GM10847 (cell line): ENCODE measurements around the gene ZCRB1.

Source experiments
- POLR2A ChIP-seq: IDR thresholded peaks from 2 replicates; pipeline ENCODE4 v1.6.1; 2011; ENCODE audit not compliant: insufficient read length; ENCODE audit errors: extremely low read depth

ZCRB1 gene

DNA sequence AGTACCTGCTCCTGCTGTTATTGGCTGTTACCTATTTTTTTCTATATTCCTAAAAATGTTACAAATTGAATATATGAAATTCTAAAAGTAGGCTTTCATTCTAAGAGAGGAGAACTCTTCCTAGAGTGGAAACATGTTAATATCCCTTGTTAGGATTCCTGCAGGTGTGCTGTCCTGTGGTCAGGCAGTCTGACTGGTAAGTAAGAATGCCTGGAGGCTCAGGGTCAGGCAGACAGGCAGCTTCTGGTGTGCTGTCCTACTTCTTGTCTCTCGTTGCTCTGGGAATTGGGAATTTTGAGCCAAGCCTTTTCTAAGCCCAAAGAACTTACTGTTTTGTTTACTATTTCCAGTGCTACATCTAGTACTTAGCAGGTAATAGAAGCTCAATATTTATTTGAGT is 10.4 kb upstream of the ZCRB1 start:
- no peak for TF ChIP-seq POLR2A

GRCh38 chr12:42332301-42333285 is 6.7 kb upstream of the ZCRB1 start:
- no peak for TF ChIP-seq POLR2A

GRCh38 chr12:42327227-42327590 is 1.3 kb upstream of the ZCRB1 start:
- no peak for TF ChIP-seq POLR2A

GRCh38 chr12:42326541-42327226 is 790 bp upstream of the ZCRB1 start:
- no peak for TF ChIP-seq POLR2A

GRCh38 chr12:42325326-42325652 is 605 bp downstream of the ZCRB1 start:
- TF ChIP-seq POLR2A, result no peak

GRCh38 chr12:42323856-42324255 is 2.0 kb downstream of the ZCRB1 start:
- TF ChIP-seq POLR2A, result no peak

DNA sequence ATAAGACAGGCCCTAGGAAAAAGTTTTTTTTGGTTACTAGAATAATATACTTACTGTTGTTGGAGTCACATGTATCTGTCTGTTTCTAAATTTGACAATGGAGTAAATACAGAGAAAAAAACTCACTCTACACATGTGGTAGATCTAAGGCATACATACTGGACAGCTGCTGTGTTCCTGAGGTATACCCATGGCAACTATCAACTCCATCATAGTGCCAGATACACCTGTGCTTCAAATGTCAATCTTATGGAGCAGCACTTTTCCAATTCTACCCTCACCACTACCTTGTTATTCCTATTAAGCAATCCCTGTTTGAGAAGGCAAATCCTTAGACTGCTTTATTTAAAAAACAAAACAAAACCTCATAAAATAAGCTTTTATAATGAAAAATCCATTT is 3.3 kb downstream of the ZCRB1 start:
- TF ChIP-seq POLR2A, result no peak

DNA sequence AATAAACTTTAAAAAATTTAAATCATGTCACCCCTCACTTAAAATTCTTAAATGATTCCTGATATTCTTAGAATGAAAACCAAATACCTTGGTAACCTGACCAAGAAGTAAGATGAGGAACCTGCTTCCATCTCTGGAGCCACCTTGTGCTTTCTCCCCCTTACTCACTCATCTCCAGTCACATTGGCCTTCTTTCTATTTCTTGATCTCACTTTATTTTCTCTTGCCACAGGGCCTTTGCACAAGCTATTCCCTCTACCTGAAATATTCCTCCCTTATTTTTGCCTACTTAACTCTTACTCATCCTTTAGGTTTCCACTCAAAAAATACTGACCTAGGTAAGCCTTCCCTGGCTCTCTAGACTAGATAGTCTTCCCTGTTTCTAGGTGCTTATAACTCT is 5.1 kb downstream of the ZCRB1 start:
- no peak for TF ChIP-seq POLR2A

GRCh38 chr12:42315108-42315507 is 10.8 kb downstream of the ZCRB1 start:
- no peak for TF ChIP-seq POLR2A

DNA sequence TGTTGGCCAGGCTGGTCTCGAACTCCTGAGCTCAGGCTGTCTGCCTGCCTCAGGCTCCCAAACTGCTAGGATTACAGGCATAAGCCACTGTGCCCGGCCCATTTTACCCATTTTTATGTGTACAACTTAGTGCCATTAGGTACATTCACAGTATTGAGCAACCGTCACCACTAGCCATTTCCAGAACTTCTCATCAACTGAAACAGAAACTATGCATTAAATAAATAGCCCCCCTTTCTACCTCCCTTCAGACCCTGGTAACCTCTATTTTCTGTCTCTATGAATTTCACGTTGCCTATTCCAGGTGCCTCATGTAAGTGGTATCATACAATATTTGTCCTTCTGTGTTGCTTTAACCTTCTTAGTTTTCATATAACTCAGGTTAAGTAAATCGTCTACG is 15.9 kb downstream of the ZCRB1 start:
- TF ChIP-seq POLR2A, result no peak

DNA sequence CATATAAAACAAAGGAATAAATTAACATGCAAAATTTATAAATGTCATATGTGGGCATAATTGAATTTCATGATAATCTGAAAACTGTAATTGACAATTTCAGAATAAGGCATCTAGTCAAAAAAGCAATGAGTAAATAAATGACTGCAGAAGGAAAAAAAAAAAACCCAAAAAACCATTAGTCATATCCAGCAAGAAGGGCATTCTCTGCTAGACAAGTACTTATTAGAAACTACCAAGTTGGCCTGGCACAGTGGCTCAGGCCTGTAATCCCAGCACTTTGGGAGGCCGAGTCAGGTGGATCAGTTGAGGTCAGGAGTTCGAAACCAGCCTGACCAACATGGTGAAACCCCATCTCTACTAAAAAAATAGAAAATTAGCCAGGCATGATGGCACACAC is 17.5 kb downstream of the ZCRB1 start:
- TF ChIP-seq POLR2A, result no peak

DNA sequence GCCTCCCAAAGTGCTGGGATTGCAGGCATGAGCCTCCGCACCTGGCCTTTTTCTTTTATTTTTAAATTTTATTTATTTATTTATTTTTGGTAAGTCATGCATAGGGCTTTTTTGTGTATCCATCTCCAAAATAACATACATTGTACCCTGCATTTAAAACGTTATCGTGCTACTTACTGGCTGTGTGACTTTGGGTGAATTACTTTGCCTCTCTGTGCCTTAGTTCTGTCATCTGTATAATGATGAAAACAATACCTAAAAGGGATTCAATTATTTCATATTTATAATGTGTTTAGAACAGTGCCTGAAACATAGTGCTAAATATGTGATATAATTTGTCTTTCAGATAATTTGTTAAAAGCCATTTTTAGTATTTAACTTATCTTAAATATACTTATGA is 19.6 kb downstream of the ZCRB1 start:
- no peak for TF ChIP-seq POLR2A

DNA sequence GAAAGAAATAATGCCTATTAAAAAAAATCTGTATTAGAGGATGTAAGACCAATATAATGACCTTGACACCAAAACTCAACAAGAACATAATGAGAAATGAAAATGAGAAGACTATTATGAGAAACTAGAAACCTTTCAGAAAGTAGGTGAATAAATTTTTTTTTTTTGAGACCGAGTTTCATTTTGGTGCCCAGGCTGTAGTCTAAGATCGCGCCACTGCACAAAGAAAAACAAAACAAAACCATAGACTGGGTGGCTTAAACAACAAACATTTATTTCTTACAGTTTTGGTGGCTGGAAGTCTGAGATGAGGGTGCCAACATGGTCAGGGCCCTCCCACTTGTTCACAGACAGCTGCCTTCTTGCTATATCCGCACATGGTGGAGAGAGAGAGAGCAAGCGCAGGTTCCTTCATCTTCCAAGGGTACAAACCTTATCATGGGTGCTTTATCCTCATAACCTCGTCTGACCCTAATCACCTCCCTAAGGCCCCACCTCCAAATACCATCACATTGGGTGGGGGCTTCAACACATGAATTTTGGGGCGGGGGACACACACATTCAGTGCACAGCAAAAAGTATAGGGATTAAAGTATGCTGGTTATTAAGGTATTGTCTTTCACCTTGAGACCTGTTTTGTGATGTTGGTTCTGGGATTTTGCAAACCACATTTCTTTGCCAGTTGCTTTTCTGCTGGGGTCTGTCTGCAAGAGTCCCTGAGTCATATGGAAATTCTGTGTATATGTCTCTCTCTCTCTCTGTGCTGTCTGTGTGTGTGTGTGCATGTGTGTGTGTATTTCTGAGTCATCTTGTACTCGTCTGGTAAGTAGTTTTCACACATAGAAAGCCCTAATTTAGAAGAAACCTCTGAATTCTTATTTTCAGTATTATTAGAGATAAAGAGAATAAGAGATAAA is 26.2 kb downstream of the ZCRB1 start:
- no peak for TF ChIP-seq POLR2A

DNA sequence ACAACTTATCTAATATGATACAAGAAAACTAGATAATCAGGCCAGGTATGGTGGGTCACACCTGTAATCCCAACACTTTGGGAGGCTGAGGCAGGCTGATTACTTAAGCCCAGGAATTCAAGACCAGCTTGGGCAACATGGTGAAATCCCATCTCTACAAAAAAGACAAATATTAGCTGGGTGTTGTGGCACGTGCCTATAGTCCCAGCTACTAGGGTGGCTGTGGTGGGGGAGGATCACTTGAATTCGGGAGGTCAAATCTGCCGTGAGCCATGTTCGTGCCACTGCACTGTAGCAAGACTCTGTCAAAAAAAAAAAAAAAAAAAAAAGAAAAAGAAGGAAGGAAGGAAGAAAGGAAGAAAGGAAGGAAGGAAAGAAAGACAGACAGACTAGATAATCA is 27.0 kb downstream of the ZCRB1 start:
- TF ChIP-seq POLR2A, result no peak

DNA sequence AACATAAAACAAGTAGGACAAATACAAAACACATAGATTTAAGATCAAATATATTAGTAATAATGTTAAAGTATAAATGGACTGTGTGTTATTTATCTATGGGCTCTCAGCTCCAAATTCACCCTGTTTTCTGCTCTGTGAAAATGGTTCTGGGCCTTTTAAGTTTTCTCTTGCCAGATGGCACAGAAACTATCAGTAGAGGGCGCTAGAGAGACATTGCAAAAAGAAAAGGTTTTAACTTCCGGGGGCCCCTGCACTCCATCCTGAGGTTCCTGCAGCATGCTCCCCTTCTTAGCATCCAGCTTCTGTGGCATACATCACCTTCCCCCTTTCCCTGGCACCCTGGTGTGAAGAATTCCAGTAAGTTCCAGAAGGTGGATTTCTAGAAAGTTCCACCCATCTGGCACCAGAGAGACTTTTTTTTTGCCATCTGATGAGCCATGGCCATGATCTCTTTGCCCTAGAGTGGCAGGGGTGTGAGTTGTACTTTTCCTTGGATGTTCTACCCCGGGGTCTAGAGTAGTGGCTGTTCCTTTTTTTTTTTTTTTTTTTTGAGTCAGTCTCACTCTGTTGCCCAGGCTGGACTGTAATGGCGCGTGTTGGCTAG is 29.3 kb downstream of the ZCRB1 start:
- TF ChIP-seq POLR2A, result no peak
